Transverse colon (tissue), 4 donors: ENCODE results near the gene G6PC1.
"Not testable (repeated sequence)": the region's sequence is repeated elsewhere in the genome, so short reads cannot be mapped to it uniquely, and the experiment has no call there.

Experiments used
- CTCF ChIP-seq, 5 experiments: fragments of 200-600 bp in 3 of 5; fragments of 450-650 bp in 2 of 5; sonication (generic) in 3 of 5; IDR thresholded peaks; 1 replicate in 2 of 5; 2 replicates in 3 of 5; pipeline ENCODE4 v1.5.1; 2016 to 2017; ENCODE audit warnings: antibody characterized with exemption in 5 of 5, inconsistent platforms in 3 of 5, mild to moderate bottlenecking in 2 of 5, moderate library complexity in 1 of 5
- EP300 ChIP-seq: sonication (generic); formaldehyde crosslinking; IDR thresholded peaks from one replicate; pipeline ENCODE4 v1.6.1; 2017; ENCODE audit warnings: antibody characterized with exemption, low read depth
- POLR2A ChIP-seq: fragments of 450-650 bp; IDR thresholded peaks from one replicate; pipeline ENCODE4 v1.6.1; 2016; ENCODE audit warnings: antibody characterized with exemption, mild to moderate bottlenecking, moderate library complexity
- POLR2AphosphoS5 ChIP-seq, 3 donors: sonication (generic); formaldehyde crosslinking; IDR thresholded peaks; one replicate each; pipeline ENCODE4 v1.6.1; 2016; ENCODE audit warnings: antibody characterized with exemption in 3 of 3

DNA sequence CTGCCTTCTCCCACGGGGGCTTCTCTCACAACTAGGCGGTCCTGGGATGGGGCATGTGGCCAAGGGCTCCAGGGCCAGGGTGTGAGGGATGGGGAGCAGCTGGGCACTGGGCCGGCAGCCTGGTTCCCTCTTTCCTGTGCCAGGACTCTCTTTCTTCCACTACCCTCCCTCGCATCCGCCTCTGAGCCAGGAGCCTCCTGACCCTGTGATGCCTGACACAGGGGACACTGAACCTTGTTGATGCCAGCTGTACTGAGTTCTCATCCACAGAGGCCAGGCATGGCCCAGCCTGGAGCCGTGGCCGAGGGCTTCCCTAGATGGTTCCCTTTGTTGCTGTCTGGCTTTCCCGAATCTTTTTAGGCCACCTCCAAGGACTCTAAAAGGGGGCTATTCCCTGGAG, 44.1 kb upstream of the G6PC1 start:
- not testable (repeated sequence) for TF ChIP-seq CTCF (IDR thresholded peaks at IDR 0.05); POLR2A; POLR2AphosphoS5 (IDR thresholded peaks at IDR 0.05); EP300
